Measurements from ENCODE around the gene FOXO4. TPM values are rescaled to one million over a fixed set of nuclear protein-coding genes. Genes with fewer than 3 reads are reported as not detected.

The FOXO4 gene
- total RNA-seq, 1 donor from 2014 or later: 16.4 TPM

DNA sequence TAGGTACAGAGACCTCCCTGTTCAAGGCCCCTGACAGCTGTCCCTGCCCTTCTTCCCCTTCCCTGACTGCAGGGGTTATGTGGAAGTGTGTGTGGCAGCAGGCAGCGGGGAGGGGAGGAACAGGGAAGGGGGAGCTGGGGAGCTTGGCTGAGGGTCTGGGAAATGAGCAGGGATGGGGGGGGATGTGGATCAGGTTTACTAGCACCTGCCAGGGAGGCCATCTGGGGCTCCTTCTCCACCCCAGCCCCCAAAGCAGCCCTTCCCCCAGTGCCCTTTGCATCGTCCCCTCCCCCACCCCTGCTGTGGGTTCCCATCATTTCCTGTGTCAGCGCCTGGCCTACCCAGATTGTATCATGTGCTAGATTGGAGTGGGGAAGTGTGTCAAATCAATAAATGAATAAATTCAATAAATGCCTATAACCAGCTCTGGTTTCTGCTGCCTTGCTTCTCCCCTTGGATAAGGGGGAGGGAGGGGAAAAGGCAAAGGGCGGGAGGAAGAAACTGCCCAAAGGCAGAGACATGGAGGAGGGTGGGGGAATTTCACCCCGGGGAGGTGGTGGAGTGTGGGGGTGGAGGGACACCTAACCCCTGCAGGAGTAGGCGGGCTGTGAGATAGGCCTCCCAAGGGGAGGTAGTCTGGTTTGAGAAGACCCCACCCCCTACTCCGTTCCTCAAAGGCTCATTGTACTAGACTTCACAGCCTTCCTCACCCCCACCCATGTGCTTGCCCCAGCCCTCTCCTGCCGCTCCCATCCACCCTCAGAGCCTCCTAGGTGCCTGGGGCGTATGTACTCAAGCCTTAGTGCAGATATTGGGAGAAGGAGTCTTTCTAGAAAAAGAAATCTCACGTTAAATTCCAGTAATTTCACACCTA, 7.7 kb downstream of the FOXO4 start:
- peaks cover 22% of the 10 kb centered on the region for H3K4me1 Mint-ChIP-seq (ENCODE audit: unreplicated experiment)
- H3K4me3 Mint-ChIP-seq (ENCODE audit: unreplicated experiment): peak overlapping the region; percentile 56
- peak; percentile 22 for DNase-seq (ENCODE audit: low spot score)
- peaks cover 5% of the 10 kb centered on the region for H3K27me3 Mint-ChIP-seq (ENCODE audit: unreplicated experiment)
- H3K36me3 Mint-ChIP-seq (ENCODE audit: low read depth, unreplicated experiment): no peaks in the 10 kb centered on the region
- no peaks in the 10 kb centered on the region for H3K9me3 Mint-ChIP-seq (ENCODE audit: unreplicated experiment)
- H3K27ac Mint-ChIP-seq (ENCODE audit: unreplicated experiment): peak overlapping the region; percentile 73
- TF ChIP-seq, protein P1, sequence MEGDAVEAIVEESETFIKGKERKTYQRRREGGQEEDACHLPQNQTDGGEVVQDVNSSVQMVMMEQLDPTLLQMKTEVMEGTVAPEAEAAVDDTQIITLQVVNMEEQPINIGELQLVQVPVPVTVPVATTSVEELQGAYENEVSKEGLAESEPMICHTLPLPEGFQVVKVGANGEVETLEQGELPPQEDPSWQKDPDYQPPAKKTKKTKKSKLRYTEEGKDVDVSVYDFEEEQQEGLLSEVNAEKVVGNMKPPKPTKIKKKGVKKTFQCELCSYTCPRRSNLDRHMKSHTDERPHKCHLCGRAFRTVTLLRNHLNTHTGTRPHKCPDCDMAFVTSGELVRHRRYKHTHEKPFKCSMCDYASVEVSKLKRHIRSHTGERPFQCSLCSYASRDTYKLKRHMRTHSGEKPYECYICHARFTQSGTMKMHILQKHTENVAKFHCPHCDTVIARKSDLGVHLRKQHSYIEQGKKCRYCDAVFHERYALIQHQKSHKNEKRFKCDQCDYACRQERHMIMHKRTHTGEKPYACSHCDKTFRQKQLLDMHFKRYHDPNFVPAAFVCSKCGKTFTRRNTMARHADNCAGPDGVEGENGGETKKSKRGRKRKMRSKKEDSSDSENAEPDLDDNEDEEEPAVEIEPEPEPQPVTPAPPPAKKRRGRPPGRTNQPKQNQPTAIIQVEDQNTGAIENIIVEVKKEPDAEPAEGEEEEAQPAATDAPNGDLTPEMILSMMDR (IDR thresholded peaks at IDR 0.05; ENCODE audit: unreplicated experiment): no peak

DNA sequence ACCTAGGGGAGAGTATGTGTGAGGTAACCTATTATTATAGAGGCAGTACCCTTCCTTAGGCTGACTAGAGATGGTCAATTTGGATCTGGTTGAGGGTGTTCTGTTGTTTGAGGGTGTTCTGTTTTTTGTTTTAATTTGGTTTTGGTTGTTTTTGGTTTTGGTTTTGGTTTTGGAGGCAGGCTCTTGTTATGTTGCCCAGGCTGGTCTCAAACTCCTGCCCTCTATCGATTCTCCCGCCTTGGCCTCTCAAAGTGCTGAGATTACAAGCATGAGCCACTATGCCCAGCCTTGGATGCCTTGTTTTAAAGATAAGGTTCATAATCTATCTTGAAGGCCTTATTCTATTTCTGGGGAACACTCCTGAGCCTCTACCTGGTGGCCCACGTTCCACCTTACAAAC, 10.0 kb downstream of the FOXO4 start:
- Mint-ChIP-seq H3K27ac (ENCODE audit: unreplicated experiment) (no peak overlapping the region), H3K4me3 (ENCODE audit: unreplicated experiment) (no peak overlapping the region), H3K36me3 (ENCODE audit: low read depth, unreplicated experiment) (no peaks in the 10 kb centered on the region), H3K27me3 (ENCODE audit: unreplicated experiment) (peaks cover 11% of the 10 kb centered on the region), H3K4me1 (ENCODE audit: unreplicated experiment) (peaks cover 14% of the 10 kb centered on the region), H3K9me3 (ENCODE audit: unreplicated experiment) (no peaks in the 10 kb centered on the region)
- no peak for DNase-seq (ENCODE audit: low spot score)
- TF ChIP-seq, protein P1 (IDR thresholded peaks at IDR 0.05; ENCODE audit: unreplicated experiment): no peak

DNA sequence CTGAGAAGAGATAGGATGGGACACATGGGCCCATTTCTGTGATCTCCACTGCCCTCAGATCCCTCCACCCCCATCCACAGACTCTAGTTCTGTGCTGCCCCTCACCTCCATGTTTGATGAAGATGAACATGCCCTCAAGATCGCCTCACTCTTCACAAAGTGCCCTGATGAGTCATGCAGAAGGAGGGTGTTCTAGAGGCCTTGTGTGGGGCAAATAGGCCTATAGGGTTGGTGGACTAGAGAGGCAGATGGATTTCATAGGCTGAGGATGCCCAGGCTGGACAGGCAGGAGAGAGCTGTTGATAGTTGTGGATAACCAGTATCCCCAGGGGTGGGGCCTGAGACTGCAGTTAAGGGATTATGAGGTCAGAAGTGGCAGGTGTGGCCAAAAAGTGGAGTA, 10.8 kb downstream of the FOXO4 start, which contains the start of gene CXorf65:
CXorf65 (minus strand) TSS at position 314 of the 400 bp plus-strand sequence; CDS start at position 130, 184 bp downstream.
- H3K36me3 Mint-ChIP-seq (ENCODE audit: low read depth, unreplicated experiment): no peaks in the 10 kb centered on the region
- H3K27ac Mint-ChIP-seq (ENCODE audit: unreplicated experiment): no peak within 1 kb of the TSS
- no peak for DNase-seq (ENCODE audit: low spot score)
- H3K27me3 Mint-ChIP-seq (ENCODE audit: unreplicated experiment): peaks cover 11% of the 10 kb centered on the region
- H3K4me3 Mint-ChIP-seq (ENCODE audit: unreplicated experiment): no peak within 1 kb of the TSS
- H3K4me1 Mint-ChIP-seq (ENCODE audit: unreplicated experiment): peaks cover 14% of the 10 kb centered on the region
- TF ChIP-seq, protein P1 (IDR thresholded peaks at IDR 0.05; ENCODE audit: unreplicated experiment): no peak
- H3K9me3 Mint-ChIP-seq (ENCODE audit: unreplicated experiment): no peaks in the 10 kb centered on the region

DNA sequence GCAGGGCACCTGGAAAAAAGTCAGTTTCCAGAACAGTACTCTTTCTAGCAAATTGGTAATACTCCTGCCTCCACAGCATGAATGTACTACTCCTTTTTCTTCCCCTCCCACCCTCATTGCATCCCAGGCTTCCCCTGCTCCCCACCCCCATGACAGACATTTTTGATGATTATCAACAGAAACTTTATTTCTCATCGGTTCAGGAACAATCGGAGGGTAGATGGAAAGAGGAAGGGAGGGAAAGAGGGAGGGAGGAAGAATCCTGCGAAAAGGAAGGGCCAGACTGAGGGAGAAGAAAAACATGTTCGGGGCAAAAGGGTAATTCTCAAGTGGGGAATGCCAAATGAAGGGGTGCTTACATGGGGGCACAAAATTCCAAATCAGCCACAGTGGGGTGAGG, 11.6 kb downstream of the FOXO4 start:
- Mint-ChIP-seq H3K4me1 (ENCODE audit: unreplicated experiment) (peaks cover 17% of the 10 kb centered on the region), H3K9me3 (ENCODE audit: unreplicated experiment) (no peaks in the 10 kb centered on the region), H3K27me3 (ENCODE audit: unreplicated experiment) (peaks cover 11% of the 10 kb centered on the region), H3K27ac (ENCODE audit: unreplicated experiment) (no peak overlapping the region), H3K36me3 (ENCODE audit: low read depth, unreplicated experiment) (no peaks in the 10 kb centered on the region), H3K4me3 (ENCODE audit: unreplicated experiment) (no peak overlapping the region)
- no peak for DNase-seq (ENCODE audit: low spot score)
- TF ChIP-seq, protein P1 (IDR thresholded peaks at IDR 0.05; ENCODE audit: unreplicated experiment): no peak

DNA sequence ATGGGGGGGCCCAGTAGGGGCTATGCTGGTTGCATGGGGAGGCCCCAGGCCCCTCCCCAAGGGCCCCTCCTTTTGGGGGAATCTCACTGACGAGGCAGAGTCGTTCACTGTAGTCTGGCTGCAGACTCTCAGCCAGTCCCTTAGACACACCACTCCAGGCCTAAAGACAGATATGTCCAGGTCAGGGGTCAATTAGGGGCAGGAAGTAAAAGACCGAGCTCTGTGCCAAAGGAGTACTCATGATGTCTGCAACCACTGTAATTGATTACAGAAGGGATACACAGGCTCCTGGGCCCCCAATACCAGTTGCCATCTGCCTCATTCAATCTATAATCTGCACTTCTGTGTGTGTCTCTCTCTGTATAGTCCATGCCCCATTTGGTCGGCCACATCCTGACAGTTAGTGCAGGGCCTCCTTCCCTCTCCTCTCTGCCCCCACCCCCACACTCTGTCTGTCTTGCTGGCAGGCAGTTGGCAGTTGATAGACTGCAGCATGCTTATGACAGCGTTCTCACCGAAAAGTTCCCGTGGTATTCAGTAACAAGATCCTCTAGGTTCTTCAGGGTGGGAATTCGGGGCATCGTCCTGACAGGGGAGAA, 12.2 kb downstream of the FOXO4 start:
- DNase-seq (ENCODE audit: low spot score): no peak
- Mint-ChIP-seq H3K4me3 (ENCODE audit: unreplicated experiment) (no peak overlapping the region), H3K4me1 (ENCODE audit: unreplicated experiment) (peaks cover 14% of the 10 kb centered on the region), H3K27me3 (ENCODE audit: unreplicated experiment) (peaks cover 11% of the 10 kb centered on the region), H3K9me3 (ENCODE audit: unreplicated experiment) (no peaks in the 10 kb centered on the region), H3K27ac (ENCODE audit: unreplicated experiment) (no peak overlapping the region), H3K36me3 (ENCODE audit: low read depth, unreplicated experiment) (no peaks in the 10 kb centered on the region)
- TF ChIP-seq, protein P1 (IDR thresholded peaks at IDR 0.05; ENCODE audit: unreplicated experiment): no peak
